H9 (cell line): ENCODE measurements around the gene SLC25A19. TPM values are rescaled to one million over a fixed set of nuclear protein-coding genes. Genes with fewer than 3 reads are reported as not detected.

Source experiments
- DNase-seq: peaks from one replicate; pipeline ENCODE4 v3.0.0-alpha.2; 2017
- H2AFZ ChIP-seq: one replicate; pipeline ENCODE4 v1.6.1; 2013; ENCODE audit warnings: mild to moderate bottlenecking, low read length, control low read depth, moderate library complexity
- H2AK5ac ChIP-seq: 2 replicates; pipeline ENCODE4 v1.6.1; 2013; ENCODE audit warnings: low read length, control low read depth, mixed read lengths; ENCODE audit not compliant: insufficient read length
- H2BK120ac ChIP-seq: one replicate; pipeline ENCODE4 v1.6.1; 2013; ENCODE audit warnings: low read depth, mild to moderate bottlenecking, low read length, control low read depth, inconsistent platforms; ENCODE audit not compliant: poor library complexity, severe bottlenecking
- H2BK12ac ChIP-seq: 2 replicates; pipeline ENCODE4 v1.6.1; 2013; ENCODE audit warnings: low read length, control low read depth, mixed read lengths, low read depth; ENCODE audit not compliant: insufficient read length
- H2BK15ac ChIP-seq: 2 replicates; pipeline ENCODE4 v1.6.1; 2013; ENCODE audit warnings: low read depth, low read length, control low read depth
- H2BK20ac ChIP-seq: one replicate; pipeline ENCODE4 v1.6.1; 2013; ENCODE audit warnings: low read depth, mild to moderate bottlenecking, low read length, control low read depth, inconsistent platforms; ENCODE audit not compliant: poor library complexity, severe bottlenecking
- H2BK5ac ChIP-seq: 2 replicates; pipeline ENCODE4 v1.6.1; 2013; ENCODE audit warnings: low read length, control low read depth, mixed read lengths; ENCODE audit not compliant: insufficient read length
- H3K14ac ChIP-seq: 2 replicates; pipeline ENCODE4 v1.6.1; 2013; ENCODE audit warnings: low read length, control low read depth; ENCODE audit not compliant: insufficient read depth
- H3K18ac ChIP-seq: 2 replicates; pipeline ENCODE4 v1.6.1; 2013; ENCODE audit warnings: low read depth, mild to moderate bottlenecking, mixed read lengths, low read length, control low read depth; ENCODE audit not compliant: insufficient read length
- H3K23ac ChIP-seq: 2 replicates; pipeline ENCODE4 v1.6.1; 2013; ENCODE audit warnings: low read length, control low read depth, mixed read lengths, low read depth; ENCODE audit not compliant: insufficient read length
- H3K23me2 ChIP-seq: 2 replicates; pipeline ENCODE4 v1.6.1; 2013; ENCODE audit warnings: low read depth, mild to moderate bottlenecking, mixed read lengths, low read length, control low read depth; ENCODE audit not compliant: insufficient read length, poor library complexity, severe bottlenecking
- H3K27ac ChIP-seq: 2 replicates; pipeline ENCODE4 v1.5.1; 2013; ENCODE audit warnings: low read length, control low read depth, mixed read lengths, low read depth; ENCODE audit not compliant: insufficient read length
- H3K27me3 ChIP-seq: 2 replicates; pipeline ENCODE4 v1.6.1; 2013; ENCODE audit warnings: low read length, control low read depth, inconsistent platforms; ENCODE audit not compliant: insufficient read depth
- H3K4ac ChIP-seq: 2 replicates; pipeline ENCODE4 v1.6.1; 2013; ENCODE audit warnings: low read depth, mild to moderate bottlenecking, control low read depth, inconsistent platforms, low read length, moderate library complexity
- H3K4me1 ChIP-seq: 2 replicates; pipeline ENCODE4 v1.6.1; 2013; ENCODE audit warnings: low read length, control low read depth, inconsistent platforms; ENCODE audit not compliant: insufficient read depth
- H3K4me2 ChIP-seq: 2 replicates; pipeline ENCODE4 v1.6.1; 2013; ENCODE audit warnings: low read length, control low read depth, mixed read lengths; ENCODE audit not compliant: insufficient read length, insufficient read depth
- H3K56ac ChIP-seq: 2 replicates; pipeline ENCODE4 v1.6.1; 2013; ENCODE audit warnings: low read depth, mild to moderate bottlenecking, mixed read lengths, low read length, control low read depth; ENCODE audit not compliant: insufficient read length
- H3K79me1 ChIP-seq: 2 replicates; pipeline ENCODE4 v1.6.1; 2013; ENCODE audit warnings: low read depth, mild to moderate bottlenecking, moderate library complexity, low read length, control low read depth, inconsistent platforms; ENCODE audit not compliant: insufficient read depth, poor library complexity, severe bottlenecking
- H3K79me2 ChIP-seq: 2 replicates; pipeline ENCODE4 v1.6.1; 2013; ENCODE audit warnings: low read length, control low read depth, inconsistent platforms; ENCODE audit not compliant: insufficient read depth
- H3K9ac ChIP-seq: 2 replicates; pipeline ENCODE4 v1.6.1; 2013; ENCODE audit warnings: low read length, control low read depth, mixed read lengths; ENCODE audit not compliant: insufficient read length; ENCODE audit errors: extremely low read depth
- H3K9me3 ChIP-seq: one replicate; pipeline ENCODE4 v1.6.1; 2013; ENCODE audit warnings: low read depth, low read length, inconsistent platforms; ENCODE audit not compliant: control insufficient read depth
- H3T11ph ChIP-seq: one replicate; pipeline ENCODE4 v1.6.1; 2013; ENCODE audit warnings: mild to moderate bottlenecking, low read length, control low read depth, inconsistent platforms
- H4K20me1 ChIP-seq: one replicate; pipeline ENCODE4 v1.6.1; 2013; ENCODE audit not compliant: control insufficient read depth, insufficient read length, insufficient read depth
- H4K5ac ChIP-seq: 2 replicates; pipeline ENCODE4 v1.6.1; 2013; ENCODE audit warnings: low read depth, mild to moderate bottlenecking, mixed read lengths, low read length, control low read depth; ENCODE audit not compliant: insufficient read length
- H4K8ac ChIP-seq: replicated peaks from 2 replicates; pipeline ENCODE4 v1.6.1; 2013; ENCODE audit warnings: low read length, control low read depth, mixed read lengths, low read depth; ENCODE audit not compliant: insufficient read length
- H4K91ac ChIP-seq: 2 replicates; pipeline ENCODE4 v1.6.1; 2013; ENCODE audit warnings: low read depth, mild to moderate bottlenecking, moderate library complexity, mixed read lengths, low read length, control low read depth; ENCODE audit not compliant: insufficient read length
- H3K27ac Mint-ChIP-seq, 3 experiments: 2 replicates in 2 of 3; 3 replicates in 1 of 3; pipeline ENCODE4 v1.8.0; 2020 to 2021; ENCODE audit warnings: mixed read lengths in 3 of 3, mild to moderate bottlenecking in 1 of 3, moderate library complexity in 1 of 3
- H3K27me3 Mint-ChIP-seq: 2 replicates; pipeline ENCODE4 v1.8.0; 2021; ENCODE audit warnings: low read depth, mild to moderate bottlenecking, moderate library complexity, mixed read lengths
- H3K36me3 Mint-ChIP-seq, 3 experiments: 2 replicates in 2 of 3; 3 replicates in 1 of 3; pipeline ENCODE4 v1.8.0; 2020 to 2021; ENCODE audit warnings: low read depth in 3 of 3, mixed read lengths in 3 of 3; ENCODE audit not compliant: insufficient read depth in 1 of 3
- H3K4me1 Mint-ChIP-seq, 2 experiments: 2 replicates each; pipeline ENCODE4 v1.8.0; 2020; ENCODE audit warnings: mixed read lengths in 2 of 2
- H3K4me3 Mint-ChIP-seq, 2 experiments: 2 replicates in 1 of 2; 3 replicates in 1 of 2; pipeline ENCODE4 v1.8.0; 2020 to 2021; ENCODE audit warnings: mild to moderate bottlenecking in 2 of 2, mixed read lengths in 2 of 2, moderate library complexity in 1 of 2
- H3K9me3 Mint-ChIP-seq, 2 experiments: 2 replicates in 1 of 2; 3 replicates in 1 of 2; pipeline ENCODE4 v1.8.0; 2020; ENCODE audit warnings: mild to moderate bottlenecking in 2 of 2, mixed read lengths in 2 of 2, moderate library complexity in 1 of 2
- CTCF ChIP-seq: fragments of 200-600 bp; sonication (generic); conservative IDR thresholded peaks from 3 replicates; pipeline ENCODE4 v1.8.0; 2021; ENCODE audit warnings: antibody characterized with exemption, mild to moderate bottlenecking
- WGBS: extraction: QIAGEN DNeasy Blood & Tissue Kit; methylation state at CpG from one replicate; pipeline ENCODE4 v1.1.7; 2013; ENCODE audit warnings: missing lambda C conversion rate, low lambda C conversion rate, mixed read lengths; ENCODE audit not compliant: insufficient read length; ENCODE audit errors: extremely low coverage; 5-methylcytosine and 5-hydroxymethylcytosine counted together
- total RNA-seq: library from RNA; stranded (reverse); gene quantifications from 2 replicates; pipeline ENCODE4 v1.2.1, GENCODE V29; 2021

SLC25A19 gene
- total RNA-seq, 1 experiment from 2014 or later, result 24.2 TPM

GRCh38 chr17:75228305-75228704, 60.9 kb downstream of the SLC25A19 start:
- Histone ChIP-seq H3K14ac (no peak overlapping the region), H3K56ac (no peak overlapping the region), H3K9ac (no peak overlapping the region), H3K79me1 (no peaks in the 10 kb centered on the region), H3K18ac (no peak overlapping the region), H2BK15ac (no peak overlapping the region), H4K20me1 (no peaks in the 10 kb centered on the region), H4K5ac (no peak overlapping the region), H3K27me3 (no peaks in the 10 kb centered on the region), H3K4me1 (no peaks in the 10 kb centered on the region), H4K91ac (no peak overlapping the region), H3K27ac (no peak overlapping the region), H3K4me2 (no peak overlapping the region), H4K8ac (no peak overlapping the region), H3K23me2 (no peaks in the 10 kb centered on the region), H3K79me2 (no peaks in the 10 kb centered on the region), H3K23ac (no peak overlapping the region), H2BK20ac (no peak overlapping the region), H2AK5ac (no peak overlapping the region), H2BK5ac (no peak overlapping the region), H3K4ac (no peak overlapping the region), H2BK120ac (no peak overlapping the region), H3K9me3 (no peaks in the 10 kb centered on the region), H3T11ph (no peak overlapping the region), H2AFZ (no peak overlapping the region), H2BK12ac (no peak overlapping the region)
- H3K27ac Mint-ChIP-seq, result no peak overlapping the region
- no CpG with 5 or more reads among the region's 2 CpGs for WGBS
- H3K9me3 Mint-ChIP-seq, result no peaks in the 10 kb centered on the region
- no peak overlapping the region for H3K4me3 Mint-ChIP-seq
- TF ChIP-seq CTCF, result no peak
- no peaks in the 10 kb centered on the region for H3K27me3 Mint-ChIP-seq
- DNase-seq, result no peak
- H3K36me3 Mint-ChIP-seq, result peaks cover 45 to 91% (median 86%) of the 10 kb centered on the region in 3 experiments
- H3K4me1 Mint-ChIP-seq, result no peaks in the 10 kb centered on the region
